GM21526 (cell line): ENCODE measurements around the gene VPS26B.
"Not testable (repeated sequence)": the region's sequence is repeated elsewhere in the genome, so short reads cannot be mapped to it uniquely, and the experiment has no call there.

ENCODE experiments used
- ATAC-seq: cut with Tn5 transposase; IDR thresholded peaks from one replicate; pipeline ENCODE4 v1.9.1; 2021; ENCODE audit warnings: moderate library complexity; ENCODE audit not compliant: unreplicated experiment, low FRiP score

The VPS26B gene

GRCh38 chr11:134223836-134224709, at the start of gene VPS26B, which contains the start of gene NCAPD3:
Gene VPS26B (plus strand): TSS chr11:134224671. CDS start chr11:134225123, 452 bp downstream.
Gene NCAPD3 (minus strand): TSS chr11:134223967. CDS start chr11:134223926, 41 bp downstream.
- peak; percentile 83 for ATAC-seq

DNA sequence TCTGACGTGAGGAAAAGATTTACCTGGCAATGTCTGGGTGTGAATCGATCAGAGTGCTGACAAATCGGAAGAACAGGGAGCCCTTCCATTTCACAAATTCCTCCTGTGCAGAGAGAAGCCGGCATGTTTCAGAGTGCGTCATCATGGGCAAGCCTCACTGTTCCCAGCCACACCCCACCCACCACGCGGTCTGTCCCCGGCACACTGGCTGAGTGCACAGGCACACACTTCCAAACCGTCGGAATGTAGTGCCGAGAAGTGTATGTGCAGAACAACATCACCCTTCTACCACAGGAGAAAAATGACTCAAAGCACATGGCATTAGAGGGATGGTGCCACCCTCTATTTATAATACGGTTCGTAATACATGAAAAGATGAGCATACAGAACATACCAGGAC, 48.2 kb upstream of the VPS26B start:
- no peak for ATAC-seq

- no peak for ATAC-seq
Observed at GRCh38 chr11:134178032-134178674, 46.3 kb upstream of the VPS26B start.

GRCh38 chr11:134181707-134182106, 42.8 kb upstream of the VPS26B start:
- no peak for ATAC-seq

GRCh38 chr11:134188092-134188491, 36.4 kb upstream of the VPS26B start:
- ATAC-seq, result not testable (repeated sequence)

DNA sequence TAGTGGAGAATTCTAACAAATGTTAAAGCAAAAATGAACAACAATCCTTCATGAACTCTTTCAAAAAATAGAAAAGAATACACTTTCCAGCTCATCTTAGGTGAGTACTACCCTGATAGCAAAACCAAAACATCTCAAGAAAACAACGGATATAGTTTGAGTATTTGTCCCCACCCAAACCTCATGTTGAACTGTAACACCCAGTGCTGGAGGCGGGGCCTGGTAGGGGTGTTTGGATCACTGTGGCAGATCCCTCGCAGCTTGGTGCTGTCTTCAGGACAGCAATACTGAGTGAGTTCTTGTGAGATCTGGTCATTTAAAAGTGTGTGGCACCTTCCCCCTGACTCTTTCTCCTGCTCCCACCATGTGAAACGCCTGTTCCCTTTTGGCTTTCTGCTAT, 27.7 kb upstream of the VPS26B start:
- ATAC-seq, result no peak

- no peak for ATAC-seq
Observed at GRCh38 chr11:134199531-134199930, 24.9 kb upstream of the VPS26B start.

- no peak for ATAC-seq
Observed at GRCh38 chr11:134200688-134201087, 23.8 kb upstream of the VPS26B start.

GRCh38 chr11:134202661-134203060, 21.8 kb upstream of the VPS26B start:
- ATAC-seq, result no peak

DNA sequence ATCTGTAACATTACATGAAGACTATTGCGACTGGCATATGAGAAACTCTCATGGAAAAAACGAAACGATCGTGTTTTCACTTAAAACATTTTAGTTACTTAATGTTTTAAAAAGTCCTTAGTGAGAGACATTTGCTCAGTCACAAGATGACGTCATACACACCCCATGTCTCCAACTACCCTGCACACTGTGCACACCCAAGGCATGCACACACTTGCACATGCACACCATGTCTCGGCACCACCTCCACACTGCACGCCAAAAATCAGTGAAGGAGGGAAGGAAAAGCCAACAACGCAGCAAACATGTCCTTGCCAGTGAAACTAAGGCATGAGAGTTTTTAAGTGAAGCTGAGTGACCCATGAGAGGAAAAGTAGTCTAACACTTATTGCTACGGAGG, 18.7 kb upstream of the VPS26B start:
- ATAC-seq, result no peak

- ATAC-seq, result no peak
Observed at GRCh38 chr11:134206185-134206584, 18.3 kb upstream of the VPS26B start.

DNA sequence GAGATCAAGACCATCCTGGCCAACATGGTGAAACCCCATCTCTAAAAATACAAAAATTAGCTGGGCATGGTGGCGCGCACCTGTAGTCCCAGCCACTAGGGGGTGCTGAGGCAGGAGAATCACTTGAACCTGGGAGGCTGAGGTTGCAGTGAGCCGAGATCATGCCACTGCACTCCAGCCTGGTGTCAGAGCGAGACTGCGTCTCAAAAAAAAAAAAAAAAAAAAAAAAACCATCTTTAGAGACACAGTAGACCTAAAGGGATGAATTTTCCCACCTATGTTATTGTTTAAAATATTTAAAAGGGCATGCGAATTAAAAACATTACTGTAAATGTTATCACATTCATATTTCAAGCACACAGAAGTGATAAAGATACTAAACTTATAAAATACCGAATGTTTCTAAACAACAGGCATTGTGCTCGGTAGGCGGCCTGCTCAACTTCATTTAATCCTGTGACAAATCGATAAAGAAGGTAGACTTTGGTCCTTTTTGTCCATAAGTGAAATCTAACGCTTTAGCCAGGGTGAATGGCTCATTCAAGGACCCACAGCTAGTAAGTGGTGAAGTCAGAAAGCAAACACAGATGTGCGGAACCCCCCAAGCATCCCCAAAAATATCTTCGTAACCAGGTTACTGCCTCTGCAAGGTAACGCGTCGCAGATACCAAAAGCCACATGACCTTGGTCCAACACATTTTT, 16.8 kb upstream of the VPS26B start:
- no peak for ATAC-seq

- no peak for ATAC-seq
Observed at GRCh38 chr11:134215836-134216235, 8.6 kb upstream of the VPS26B start.

- no peak for ATAC-seq
Observed at GRCh38 chr11:134216816-134217215, 7.7 kb upstream of the VPS26B start.

DNA sequence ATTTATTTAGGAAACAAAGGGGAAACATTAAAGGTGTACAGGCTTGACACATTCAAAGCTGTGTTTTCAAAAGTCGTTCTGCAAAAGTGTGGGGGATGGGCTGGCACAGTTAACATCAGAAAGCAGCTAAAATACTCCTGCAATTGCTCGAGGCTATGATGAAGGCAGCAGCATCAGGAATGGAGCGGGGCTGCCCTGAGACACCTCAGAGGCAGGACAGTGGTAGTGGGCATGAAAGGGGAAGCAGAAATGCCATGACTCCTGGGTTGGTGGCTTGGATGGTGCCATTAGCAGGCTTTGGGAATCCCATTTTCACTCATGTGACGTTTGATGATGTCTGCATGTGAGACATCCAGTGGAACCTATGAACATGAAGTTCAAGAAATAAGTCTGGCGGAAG, 1.4 kb upstream of the VPS26B start:
- ATAC-seq, result no peak

DNA sequence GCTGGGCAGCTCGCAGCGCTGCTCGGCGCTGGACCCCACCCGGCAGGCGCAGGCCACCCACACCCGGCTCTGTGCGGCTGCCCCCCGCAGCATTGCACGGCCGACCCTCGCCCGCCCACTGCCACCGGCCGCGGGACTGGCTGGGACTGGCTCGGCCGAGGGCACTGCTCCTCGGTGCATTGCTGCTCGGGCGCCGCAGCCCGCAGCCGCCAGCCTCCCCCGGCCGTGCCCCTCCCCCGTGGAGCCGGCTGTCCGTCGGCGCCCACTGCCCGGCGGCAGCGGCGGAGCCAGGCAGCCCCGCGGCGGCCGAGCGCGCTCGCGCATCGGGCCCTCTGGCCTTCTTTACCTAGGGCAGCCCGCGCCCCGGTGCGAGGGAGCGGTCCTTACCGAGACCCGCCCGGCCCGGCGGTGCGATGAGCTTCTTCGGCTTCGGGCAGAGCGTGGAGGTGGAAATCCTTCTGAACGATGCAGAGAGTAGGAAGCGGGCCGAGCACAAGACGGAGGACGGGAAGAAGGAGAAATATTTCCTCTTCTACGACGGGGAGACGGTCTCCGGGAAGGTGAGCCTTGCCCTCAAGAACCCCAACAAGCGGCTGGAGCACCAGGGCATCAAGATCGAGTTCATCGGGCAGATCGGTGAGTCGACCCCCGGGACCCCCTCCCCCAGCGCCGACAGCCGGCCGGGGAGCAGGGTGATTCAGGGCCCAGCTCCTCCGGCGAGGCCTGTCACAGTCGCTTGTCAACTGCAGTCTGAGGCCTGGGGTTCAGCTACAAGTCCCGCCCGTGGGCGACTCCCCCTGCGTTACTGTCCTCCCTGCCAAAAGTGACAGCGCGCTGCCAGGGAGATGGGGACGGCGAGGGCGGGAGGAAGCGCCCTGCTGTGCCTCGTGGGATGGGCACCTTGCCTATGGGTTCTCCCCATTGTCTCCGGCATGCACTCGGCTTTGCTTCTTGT, 516 bp downstream of the VPS26B start:
- peak; percentile 18 for ATAC-seq

GRCh38 chr11:134226806-134227325, 2.4 kb downstream of the VPS26B start:
- no peak for ATAC-seq

- ATAC-seq, result peak; percentile 48
Observed at GRCh38 chr11:134228625-134229024, 4.2 kb downstream of the VPS26B start.

- ATAC-seq, result no peak
Observed at GRCh38 chr11:134229126-134229790, 4.8 kb downstream of the VPS26B start.
